Right ventricle myocardium superior (tissue), 1 donor: ENCODE data around the gene CD74. TPM values are rescaled to one million over a fixed set of nuclear protein-coding genes. Genes with fewer than 3 reads are reported as not detected.
"Not testable (repeated sequence)": the region's sequence is repeated elsewhere in the genome, so short reads cannot be mapped to it uniquely, and the experiment has no call there.

Experiments
- ATAC-seq: fragments of 200-7000 bp; cut with Tn5 transposase; one replicate; pipeline ENCODE4 v1.9.1; 2020; ENCODE audit warnings: mild to moderate bottlenecking; ENCODE audit not compliant: poor library complexity
- DNase-seq: peaks from one replicate; pipeline ENCODE4 v3.0.0-alpha.2; 2020
- intact Hi-C: fragments of 100-400 bp; cut with DNase I; formaldehyde crosslinking; loops from one replicate; pipeline ENCODE4 v1.11.2; 2022
- long read RNA-seq: library from polyadenylated mRNA; unstranded; transcript quantifications from one replicate; pipeline ENCODE4 v2.0.0, GENCODE V29; 2021
- total RNA-seq: library from RNA; stranded (reverse); fragmentation: NEBNext Ultra II Directional; extraction: Animal tissue kit (Norgen Biotek cat#: 25700); gene quantifications from one replicate; pipeline ENCODE4 v1.2.1, GENCODE V29; 2021
- donor health status: DM: no; HTN: yes; CAD: no; lungs with severe emphysema.

The CD74 gene
- total RNA-seq: 263 TPM
- long read RNA-seq, transcript CD74-201 (9 exons, 981 nt): minor isoform, 85 of 382 reads
- long read RNA-seq, transcript CD74-202 (8 exons, 1,449 nt): major isoform, 280 of 382 reads
- long read RNA-seq, partial matches to known transcripts: 9 of 382 reads
- long read RNA-seq, other reads (novel, unspliced or antisense): 7 of 382 reads

GRCh38 chr5:150412319-150413175 lies at the start of gene CD74:
TSS of gene CD74 (minus strand) at chr5:150412910. CDS start at chr5:150412749, 161 bp downstream.
- ATAC-seq: peak; percentile 61
- DNase-seq: peak; percentile 87
- intact Hi-C loops: no loop called here

- DNase-seq (no peak), ATAC-seq (no peak)
- intact Hi-C loops: no loop called here
Observed at GRCh38 chr5:150461231-150461630, 48.5 kb upstream of the CD74 start.

GRCh38 chr5:150460781-150461180 lies 48.1 kb upstream of the CD74 start:
- no peak for ATAC-seq
- intact Hi-C loops: no loop called here
- DNase-seq: no peak

- intact Hi-C loops: loop anchor here (2.0 to 10.0 kb wide), 3 partner anchors 63 to 386 kb away; partner anchors contain the start of gene IRGM
- peak; percentile 98 for ATAC-seq
- DNase-seq: peak; percentile 87
Observed at GRCh38 chr5:150458802-150459557, 46.3 kb upstream of the CD74 start.

- DNase-seq: no peak
- intact Hi-C loops: loop anchor here (2.0 to 10.0 kb wide), 3 partner anchors 65 to 387 kb away; partner anchors contain the start of gene IRGM
- ATAC-seq: no peak
Observed at GRCh38 chr5:150457562-150458240, 45.0 kb upstream of the CD74 start.

- intact Hi-C loops: loop anchor here (5.0 to 10.0 kb wide), 2 partner anchors 65 to 388 kb away; partner anchors contain the start of gene IRGM
- DNase-seq (no peak), ATAC-seq (no peak)
Observed at GRCh38 chr5:150457121-150457520, 44.4 kb upstream of the CD74 start.

- intact Hi-C loops: loop anchor here (5.0 to 10.0 kb wide), 2 partner anchors 68 to 390 kb away; partner anchors contain the start of gene IRGM
- no peak for ATAC-seq
- no peak for DNase-seq
Observed at GRCh38 chr5:150454492-150455229, 42.0 kb upstream of the CD74 start.

GRCh38 chr5:150454027-150454426 lies 41.3 kb upstream of the CD74 start:
- not testable (repeated sequence) for ATAC-seq, DNase-seq
- intact Hi-C loops: loop anchor here (10.0 kb wide), 1 partner anchor 391 kb away; the partner anchor contains the start of gene IRGM

GRCh38 chr5:150452914-150453313 lies 40.2 kb upstream of the CD74 start:
- intact Hi-C loops: loop anchor here (10.0 kb wide), 1 partner anchor 392 kb away; the partner anchor contains the start of gene IRGM
- no peak for DNase-seq
- ATAC-seq: no peak

- DNase-seq: no peak
- intact Hi-C loops: loop anchor here (10.0 kb wide), 1 partner anchor 393 kb away; the partner anchor contains the start of gene IRGM
- ATAC-seq: no peak
Observed at GRCh38 chr5:150451594-150451993, 38.9 kb upstream of the CD74 start.

- intact Hi-C loops: loop anchor here (10.0 kb wide), 1 partner anchor 395 kb away; the partner anchor contains the start of gene IRGM
- ATAC-seq: peak; percentile 98
Observed at GRCh38 chr5:150449517-150450339, 37.0 kb upstream of the CD74 start, which contains the start of gene RPS14. TSS of gene RPS14 (minus strand) at chr5:150449739. CDS start at chr5:150447733, 2,006 bp downstream.

GRCh38 chr5:150448952-150449516 lies 36.3 kb upstream of the CD74 start:
- ATAC-seq (peak; percentile 65), DNase-seq (no peak)
- intact Hi-C loops: no loop called here

More at GRCh38 chr5:150449517-150450339, 37.0 kb upstream of the CD74 start, which contains the start of gene RPS14:
- DNase-seq: peak; percentile 96

GRCh38 chr5:150448334-150448733 lies 35.6 kb upstream of the CD74 start:
- no peak for ATAC-seq
- intact Hi-C loops: no loop called here
- no peak for DNase-seq

- ATAC-seq (no peak), DNase-seq (no peak)
- intact Hi-C loops: no loop called here
Observed at GRCh38 chr5:150447188-150447587, 34.5 kb upstream of the CD74 start.

- ATAC-seq (no peak), DNase-seq (no peak)
- intact Hi-C loops: no loop called here
Observed at GRCh38 chr5:150446583-150446982, 33.9 kb upstream of the CD74 start.

- DNase-seq (no peak), ATAC-seq (no peak)
- intact Hi-C loops: no loop called here
Observed at GRCh38 chr5:150446088-150446487, 33.4 kb upstream of the CD74 start.
